Dendritic cell treated with granulocyte-macrophage colony-stimulating factor and Interleukin-4, amounts not matched to agents 40 ng/mL and 50 ng/mL, for 4 days (primary cell): Measurements from ENCODE around the gene PDE8B.
"Not testable (repeated sequence)": the region's sequence is repeated elsewhere in the genome, so short reads cannot be mapped to it uniquely, and the experiment has no call there.

Source experiments
- H3K27ac Mint-ChIP-seq: one replicate; pipeline ENCODE4 v1.8.0; 2022; ENCODE audit warnings: mild to moderate bottlenecking, mixed read lengths
- H3K27me3 Mint-ChIP-seq: one replicate; pipeline ENCODE4 v1.8.0; 2022; ENCODE audit warnings: mild to moderate bottlenecking, mixed read lengths
- H3K36me3 Mint-ChIP-seq: one replicate; pipeline ENCODE4 v1.8.0; 2022; ENCODE audit warnings: low read depth, mixed read lengths
- H3K4me1 Mint-ChIP-seq: one replicate; pipeline ENCODE4 v1.8.0; 2022; ENCODE audit warnings: low read depth, mixed read lengths
- H3K4me3 Mint-ChIP-seq: one replicate; pipeline ENCODE4 v1.8.0; 2022; ENCODE audit warnings: mild to moderate bottlenecking, moderate library complexity, mixed read lengths
- H3K9me3 Mint-ChIP-seq: one replicate; pipeline ENCODE4 v1.8.0; 2022; ENCODE audit warnings: mixed read lengths
- intact Hi-C: fragments of 100-400 bp; cut with micrococcal nuclease; formaldehyde crosslinking; loops from one replicate; pipeline ENCODE4 v1.15.0; 2022

PDE8B gene

GRCh38 chr5:77369566-77369965 is 159.1 kb downstream of the PDE8B start:
- H3K4me1 Mint-ChIP-seq: peaks cover 5% of the 10 kb centered on the region
- H3K36me3 Mint-ChIP-seq: no peaks in the 10 kb centered on the region
- H3K4me3 Mint-ChIP-seq: no peak overlapping the region
- H3K9me3 Mint-ChIP-seq: no peaks in the 10 kb centered on the region
- intact Hi-C loops: no loop called here
- no peaks in the 10 kb centered on the region for H3K27me3 Mint-ChIP-seq
- no peak overlapping the region for H3K27ac Mint-ChIP-seq

- intact Hi-C loops: no loop called here
- Mint-ChIP-seq H3K27ac (no peak overlapping the region), H3K27me3 (no peaks in the 10 kb centered on the region), H3K9me3 (no peaks in the 10 kb centered on the region), H3K36me3 (no peaks in the 10 kb centered on the region), H3K4me3 (no peak overlapping the region), H3K4me1 (no peaks in the 10 kb centered on the region)
Observed at GRCh38 chr5:77374686-77375085, 164.2 kb downstream of the PDE8B start.

DNA sequence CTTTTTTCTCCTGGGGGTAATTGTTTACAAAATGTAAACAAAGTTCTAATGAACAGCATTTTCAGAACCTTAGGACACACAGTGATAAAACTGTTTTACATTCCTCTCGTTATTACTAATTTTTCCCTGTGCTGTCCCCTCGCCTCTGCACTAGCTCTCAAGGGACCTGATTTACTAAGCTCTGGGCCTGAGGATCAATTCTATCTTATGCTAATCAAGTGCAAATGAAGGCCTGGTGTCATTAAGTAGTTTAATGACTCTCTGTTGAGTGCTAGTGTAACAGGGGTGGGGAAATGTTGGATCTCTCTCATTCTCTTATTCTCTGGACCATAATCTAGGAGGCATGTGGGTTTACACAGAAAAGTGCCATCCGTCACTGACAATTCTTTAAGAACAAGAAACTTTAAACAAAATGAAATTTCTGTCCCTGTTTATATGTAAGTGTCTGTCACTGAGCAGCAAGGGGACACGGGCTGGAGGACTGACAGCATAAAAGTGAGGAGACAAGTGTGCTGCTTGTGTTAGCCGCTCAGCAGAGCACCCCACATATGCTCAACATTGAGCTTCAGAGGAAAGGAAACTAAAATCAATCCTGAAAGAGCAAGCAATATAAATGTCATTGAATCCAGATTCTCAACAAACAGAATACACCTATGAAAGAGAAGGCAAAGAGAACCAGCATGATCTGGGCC is 166.3 kb downstream of the PDE8B start:
- intact Hi-C loops: no loop called here
- Mint-ChIP-seq H3K27ac (no peak overlapping the region), H3K4me1 (no peaks in the 10 kb centered on the region), H3K9me3 (no peaks in the 10 kb centered on the region), H3K27me3 (no peaks in the 10 kb centered on the region), H3K4me3 (no peak overlapping the region), H3K36me3 (no peaks in the 10 kb centered on the region)

DNA sequence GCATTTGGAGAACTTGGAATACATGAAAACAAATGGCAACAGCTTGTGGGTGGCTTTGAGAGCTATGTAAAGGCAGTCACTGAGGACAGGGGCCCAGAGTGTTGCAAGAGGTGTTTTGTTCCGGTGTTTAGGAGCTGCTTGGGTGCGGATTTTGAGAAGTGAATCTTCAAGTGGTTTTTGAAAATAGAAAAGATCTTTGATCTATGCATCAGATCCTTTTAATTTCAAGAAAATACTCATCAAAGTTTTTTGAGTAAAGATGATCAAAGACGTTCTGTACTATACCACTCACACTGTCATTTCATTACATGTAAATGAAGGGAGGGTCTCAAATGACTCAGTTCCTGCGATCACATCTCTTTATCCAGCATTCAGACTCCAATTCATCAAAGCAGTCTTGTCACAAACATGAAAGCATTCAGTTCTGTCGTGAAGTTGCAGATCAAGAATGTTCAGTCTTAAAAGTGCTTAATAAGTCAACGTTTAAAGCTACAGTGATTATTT is 169.1 kb downstream of the PDE8B start:
- Mint-ChIP-seq H3K9me3 (no peaks in the 10 kb centered on the region), H3K27ac (no peak overlapping the region), H3K4me3 (no peak overlapping the region), H3K27me3 (no peaks in the 10 kb centered on the region), H3K4me1 (no peaks in the 10 kb centered on the region), H3K36me3 (no peaks in the 10 kb centered on the region)
- intact Hi-C loops: no loop called here

DNA sequence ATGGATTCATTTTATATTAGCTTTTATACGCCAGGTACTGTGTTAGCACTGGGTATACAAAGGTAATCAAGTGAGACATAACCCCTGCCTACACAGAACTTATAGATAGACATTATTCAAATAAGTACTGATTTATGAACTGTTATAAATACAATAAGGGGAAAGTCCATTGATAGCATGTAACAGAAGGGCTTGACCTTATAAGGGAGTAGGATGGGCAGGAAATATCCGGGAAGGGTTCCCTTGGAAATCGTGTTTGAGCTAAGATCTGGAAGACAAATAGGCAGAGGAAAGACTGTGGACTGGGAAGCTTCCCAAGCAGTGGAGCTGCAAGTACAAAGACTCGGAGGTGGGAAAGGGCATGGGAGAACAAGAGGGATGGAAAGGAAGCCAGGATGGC is 170.2 kb downstream of the PDE8B start:
- intact Hi-C loops: no loop called here
- no peaks in the 10 kb centered on the region for H3K9me3 Mint-ChIP-seq
- no peak overlapping the region for H3K27ac Mint-ChIP-seq
- no peak overlapping the region for H3K4me3 Mint-ChIP-seq
- no peaks in the 10 kb centered on the region for H3K36me3 Mint-ChIP-seq
- H3K4me1 Mint-ChIP-seq: no peaks in the 10 kb centered on the region
- H3K27me3 Mint-ChIP-seq: no peaks in the 10 kb centered on the region

DNA sequence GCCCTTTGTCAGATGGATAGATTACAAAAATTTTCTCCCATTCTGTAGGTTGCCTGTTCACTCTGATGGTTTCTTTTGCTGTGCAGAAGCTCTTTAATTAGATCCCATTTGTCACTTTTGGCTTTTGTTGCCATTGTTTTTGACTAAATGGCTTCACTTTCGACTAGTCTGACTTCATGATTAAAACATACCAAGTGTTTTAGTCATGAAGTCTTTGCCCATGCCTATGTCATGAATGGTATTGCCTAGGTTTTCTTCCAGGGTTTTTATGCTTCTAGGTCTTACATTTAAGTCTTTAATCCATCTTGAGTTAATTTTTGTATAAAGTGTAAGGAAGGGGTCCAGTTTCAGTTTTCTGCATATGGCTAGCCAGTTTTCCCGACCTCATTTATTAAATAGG is 172.9 kb downstream of the PDE8B start:
- H3K36me3 Mint-ChIP-seq, H3K4me3 Mint-ChIP-seq, H3K9me3 Mint-ChIP-seq, H3K4me1 Mint-ChIP-seq, H3K27ac Mint-ChIP-seq, intact Hi-C loops, H3K27me3 Mint-ChIP-seq: not testable (repeated sequence)

DNA sequence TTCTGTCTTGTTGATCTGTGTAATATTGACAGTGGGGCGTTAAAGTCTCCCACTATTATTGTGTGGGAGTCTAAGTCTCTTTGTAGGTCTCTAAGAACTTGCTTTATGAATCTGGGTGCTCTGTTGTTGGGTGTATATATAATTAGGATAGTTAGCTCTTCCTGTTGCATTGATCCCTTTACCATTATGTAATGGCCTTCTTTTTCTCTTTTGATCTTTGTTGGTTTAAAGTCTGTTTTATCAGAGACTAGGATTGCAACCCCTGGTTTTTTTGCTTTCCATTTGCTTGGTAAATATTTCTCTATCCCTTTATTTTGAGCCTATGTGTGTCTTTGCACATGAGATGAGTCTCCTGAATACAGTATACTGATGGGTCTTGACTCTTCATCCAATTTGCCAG is 175.9 kb downstream of the PDE8B start:
- H3K36me3 Mint-ChIP-seq, intact Hi-C loops, H3K4me1 Mint-ChIP-seq, H3K4me3 Mint-ChIP-seq, H3K9me3 Mint-ChIP-seq, H3K27ac Mint-ChIP-seq, H3K27me3 Mint-ChIP-seq: not testable (repeated sequence)

DNA sequence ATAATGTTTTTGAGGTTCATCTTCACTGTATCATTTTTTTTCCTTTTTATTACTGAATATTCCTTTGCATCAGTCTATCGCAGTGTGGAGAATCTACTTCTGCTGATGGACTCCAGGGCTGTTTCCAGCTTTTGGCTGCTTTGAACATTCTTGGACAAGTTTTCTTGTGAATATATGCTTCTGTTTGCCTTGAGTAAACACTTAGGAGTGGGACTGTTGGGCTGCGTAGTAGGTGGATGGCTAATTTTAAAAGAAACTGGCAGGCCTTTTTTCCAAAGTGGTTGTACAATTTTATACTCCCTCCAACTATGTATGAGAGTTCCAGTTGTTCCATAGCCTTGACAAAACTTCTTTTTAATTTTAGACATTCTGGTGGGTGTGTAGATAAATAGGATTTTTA is 179.3 kb downstream of the PDE8B start:
- Mint-ChIP-seq H3K9me3 (no peaks in the 10 kb centered on the region), H3K27ac (no peak overlapping the region), H3K36me3 (no peaks in the 10 kb centered on the region), H3K27me3 (no peaks in the 10 kb centered on the region), H3K4me1 (no peaks in the 10 kb centered on the region), H3K4me3 (no peak overlapping the region)
- intact Hi-C loops: no loop called here

- intact Hi-C loops: no loop called here
- no peaks in the 10 kb centered on the region for H3K36me3 Mint-ChIP-seq
- no peaks in the 10 kb centered on the region for H3K27me3 Mint-ChIP-seq
Observed at GRCh38 chr5:77390221-77390620, 179.7 kb downstream of the PDE8B start.

GRCh38 chr5:77390795-77391194 is 180.3 kb downstream of the PDE8B start:
- intact Hi-C loops: no loop called here
- Mint-ChIP-seq H3K27ac (no peak overlapping the region), H3K36me3 (no peaks in the 10 kb centered on the region), H3K9me3 (no peaks in the 10 kb centered on the region), H3K27me3 (no peaks in the 10 kb centered on the region), H3K4me3 (no peak overlapping the region), H3K4me1 (no peaks in the 10 kb centered on the region)

More at GRCh38 chr5:77390221-77390620, 179.7 kb downstream of the PDE8B start:
- Mint-ChIP-seq H3K4me1 (no peaks in the 10 kb centered on the region), H3K9me3 (no peaks in the 10 kb centered on the region), H3K27ac (no peak overlapping the region), H3K4me3 (no peak overlapping the region)

- H3K36me3 Mint-ChIP-seq: no peaks in the 10 kb centered on the region
- intact Hi-C loops: no loop called here
- no peaks in the 10 kb centered on the region for H3K9me3 Mint-ChIP-seq
- H3K27ac Mint-ChIP-seq: no peak overlapping the region
- H3K27me3 Mint-ChIP-seq: no peaks in the 10 kb centered on the region
- H3K4me1 Mint-ChIP-seq: no peaks in the 10 kb centered on the region
- no peak overlapping the region for H3K4me3 Mint-ChIP-seq
Observed at GRCh38 chr5:77391240-77391765, 180.8 kb downstream of the PDE8B start.

- Mint-ChIP-seq H3K4me3 (no peak overlapping the region), H3K4me1 (no peaks in the 10 kb centered on the region), H3K27ac (no peak overlapping the region), H3K27me3 (no peaks in the 10 kb centered on the region), H3K36me3 (no peaks in the 10 kb centered on the region), H3K9me3 (no peaks in the 10 kb centered on the region)
- intact Hi-C loops: no loop called here
Observed at GRCh38 chr5:77394064-77394715, 183.7 kb downstream of the PDE8B start.

DNA sequence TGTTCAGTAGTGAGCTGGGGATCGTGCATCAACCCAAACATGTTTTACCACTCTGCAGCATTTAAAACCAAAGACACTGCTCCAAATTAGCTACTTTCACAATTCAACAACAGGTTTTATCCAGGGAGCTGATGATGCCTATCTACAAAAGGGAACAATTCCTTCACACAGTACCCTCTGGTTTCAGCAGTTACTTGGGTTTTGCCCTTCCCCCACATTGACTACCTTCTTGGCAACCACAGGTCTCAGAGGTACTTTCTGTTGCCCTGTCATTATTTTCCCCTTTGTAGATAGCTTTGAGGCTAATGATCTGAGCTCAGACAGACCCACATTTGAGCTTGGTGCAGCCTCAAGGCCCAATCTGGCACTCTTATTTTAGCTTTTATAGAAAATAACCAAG is 185.5 kb downstream of the PDE8B start:
- Mint-ChIP-seq H3K36me3 (no peaks in the 10 kb centered on the region), H3K27ac (no peak overlapping the region), H3K4me1 (no peaks in the 10 kb centered on the region), H3K9me3 (no peaks in the 10 kb centered on the region), H3K27me3 (no peaks in the 10 kb centered on the region), H3K4me3 (no peak overlapping the region)
- intact Hi-C loops: no loop called here

DNA sequence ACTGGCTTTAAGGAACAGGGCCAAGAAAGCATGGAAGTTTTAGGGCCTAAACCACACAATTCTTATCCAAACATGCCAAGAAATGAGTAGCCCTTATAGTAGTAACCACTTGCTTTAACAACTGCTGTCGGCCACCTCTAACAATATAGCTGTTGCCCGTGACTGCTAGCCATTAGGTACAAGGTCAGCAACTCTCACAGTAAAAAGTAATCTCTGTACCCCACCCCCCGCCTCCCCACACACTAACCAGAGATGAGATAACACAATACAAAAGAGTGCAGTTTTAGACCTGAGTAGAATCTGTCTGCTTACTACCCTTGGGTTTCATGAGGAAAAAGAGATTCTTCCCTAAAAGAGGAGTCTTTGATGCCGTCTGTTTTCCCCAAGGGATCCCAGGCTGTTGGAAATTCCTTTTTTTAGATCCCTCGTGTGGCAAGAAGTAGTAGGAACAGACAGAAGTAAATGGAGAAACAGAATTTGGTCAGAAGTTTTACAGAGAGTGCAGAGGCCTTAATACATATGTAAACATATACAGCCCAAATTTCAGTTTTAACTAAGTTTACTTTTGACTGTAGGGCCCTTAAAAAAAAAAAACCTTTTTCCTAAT is 187.3 kb downstream of the PDE8B start:
- intact Hi-C loops: no loop called here
- no peak overlapping the region for H3K4me3 Mint-ChIP-seq
- no peaks in the 10 kb centered on the region for H3K27me3 Mint-ChIP-seq
- H3K27ac Mint-ChIP-seq: no peak overlapping the region
- no peaks in the 10 kb centered on the region for H3K4me1 Mint-ChIP-seq
- H3K9me3 Mint-ChIP-seq: no peaks in the 10 kb centered on the region
- no peaks in the 10 kb centered on the region for H3K36me3 Mint-ChIP-seq
